Sigmoid colon (tissue), 7 donors: Measurements from ENCODE around the gene ZNF335. TPM values are rescaled to one million over a fixed set of nuclear protein-coding genes. Genes with fewer than 3 reads are reported as not detected.
A peak's percentile ranks its signal among the peaks of the same experiment; 100 is the strongest.

Experiments used
- DNase-seq: peaks from one replicate; pipeline ENCODE4 v3.0.0-alpha.2; 2019
- H3K27ac ChIP-seq, 4 donors: fragments of 200-600 bp; sonication (generic); one replicate each; pipeline ENCODE4 v1.5.1; 2016 to 2019; ENCODE audit warnings: mild to moderate bottlenecking in 1 of 4
- H3K27me3 ChIP-seq, 3 donors: fragments of 200-600 bp; sonication (generic); one replicate each; pipeline ENCODE4 v1.5.1; 2019; ENCODE audit warnings: mild to moderate bottlenecking in 1 of 3
- H3K36me3 ChIP-seq, 4 donors: fragments of 200-600 bp; sonication (generic); one replicate each; pipeline ENCODE4 v1.5.1; 2016 to 2019
- H3K4me1 ChIP-seq, 4 donors: fragments of 200-600 bp; sonication (generic); one replicate each; pipeline ENCODE4 v1.5.1; 2017 to 2019
- H3K4me3 ChIP-seq, 4 donors: fragments of 200-600 bp; sonication (generic); one replicate each; pipeline ENCODE4 v1.5.1; 2017 to 2019; ENCODE audit warnings: mild to moderate bottlenecking in 2 of 4, moderate library complexity in 1 of 4
- H3K9me3 ChIP-seq, 4 donors: fragments of 200-600 bp in 3 of 4; sonication (generic) in 3 of 4; one replicate each; pipeline versions ENCODE4 v1.5.1 to v1.6.1; 2013 to 2019
- CTCF ChIP-seq, 4 experiments: fragments of 450-650 bp in 3 of 4; fragments of 200-600 bp in 1 of 4; IDR thresholded peaks; one replicate each; pipeline ENCODE4 v1.5.1; 2016 to 2019; ENCODE audit warnings: antibody characterized with exemption in 4 of 4, mild to moderate bottlenecking in 3 of 4, moderate library complexity in 2 of 4
- EP300 ChIP-seq, 4 donors: sonication (generic); formaldehyde crosslinking; IDR thresholded peaks; one replicate each; pipeline ENCODE4 v1.6.1; 2017; ENCODE audit warnings: antibody characterized with exemption in 4 of 4
- POLR2A ChIP-seq, 2 donors: fragments of 450-650 bp; IDR thresholded peaks; one replicate each; pipeline ENCODE4 v1.6.1; 2016; ENCODE audit warnings: antibody characterized with exemption in 2 of 2, mild to moderate bottlenecking in 2 of 2, moderate library complexity in 2 of 2
- POLR2AphosphoS5 ChIP-seq, 4 donors: sonication (generic); formaldehyde crosslinking; IDR thresholded peaks; one replicate each; pipeline ENCODE4 v1.6.1; 2017; ENCODE audit warnings: antibody characterized with exemption in 4 of 4
- WGBS, 2 donors: extraction: QIAGEN DNeasy Blood & Tissue Kit; methylation state at CpG; one replicate each; pipeline ENCODE4 v1.1.7; 2013; 5-methylcytosine and 5-hydroxymethylcytosine counted together
- intact Hi-C: fragments of 100-400 bp; cut with DNase I; formaldehyde crosslinking; loops from one replicate; pipeline ENCODE4 v1.15.1; 2023
- polyA plus RNA-seq, 3 donors: library from polyadenylated mRNA; stranded (reverse); fragments of 200-250 nt; gene quantifications; one replicate each; pipeline ENCODE4 v1.2.3, GENCODE V29; 2013
- total RNA-seq, 4 donors: library from RNA; depleted of rRNA; stranded (reverse); fragments of >200 nt; gene quantifications; one replicate each; pipeline ENCODE4 v1.1.0, GENCODE V29; 2016
- donor health status: healthy with polysubstance abuse.
- donor health status: Bipolar disorder and iron deficiency.
- donor health status: healthy.

ZNF335 gene
- total and polyA plus RNA-seq, 7 donors: 5.4 to 24.4 (median 12.5) TPM

- Histone ChIP-seq H3K36me3 (no peaks in the 10 kb centered on the region), H3K4me3 (no peak overlapping the region), H3K27ac (no peak overlapping the region), H3K27me3 (no peaks in the 10 kb centered on the region), H3K4me1 (peaks cover 0 to 16% (median 14%) of the 10 kb centered on the region in 4 donors), H3K9me3 (no peaks in the 10 kb centered on the region)
- intact Hi-C loops: no loop called here
- no peak for TF ChIP-seq POLR2A (IDR thresholded peaks at IDR 0.05)
- DNase-seq: no peak
- 50 to 79% methylated on average over 14 of the region's 14 CpGs for WGBS, 2 donors
These were observed 44.7 kb downstream of the ZNF335 start for GRCh38 chr20:45927071-45927878.

- H3K4me1 ChIP-seq: peaks cover 0 to 16% (median 14%) of the 10 kb centered on the region in 4 donors
- no peak for DNase-seq
- WGBS, 2 donors: 76 to 88% methylated on average over 2 of the region's 2 CpGs
- no peak overlapping the region for H3K4me3 ChIP-seq
- no peaks in the 10 kb centered on the region for H3K9me3 ChIP-seq
- H3K27ac ChIP-seq: no peak overlapping the region
- no peaks in the 10 kb centered on the region for H3K27me3 ChIP-seq
- TF ChIP-seq EP300 (IDR thresholded peaks at IDR 0.05) (no peak), CTCF (IDR thresholded peaks at IDR 0.05) (no peak), POLR2AphosphoS5 (IDR thresholded peaks at IDR 0.05) (no peak), POLR2A (IDR thresholded peaks at IDR 0.05) (no peak)
- no peaks in the 10 kb centered on the region for H3K36me3 ChIP-seq
- intact Hi-C loops: no loop called here
These were observed 45.3 kb downstream of the ZNF335 start for GRCh38 chr20:45926731-45927070.

GRCh38 chr20:45925821-45926506 is 46.0 kb downstream of the ZNF335 start:
- H3K27ac ChIP-seq: peak overlapping the region in 1 of 4 donors; percentile 71

GRCh38 chr20:45924391-45925261 is 47.4 kb downstream of the ZNF335 start:
- Histone ChIP-seq H3K27me3 (no peaks in the 10 kb centered on the region), H3K36me3 (no peaks in the 10 kb centered on the region), H3K4me3 (no peak overlapping the region), H3K4me1 (peaks cover 0 to 23% (median 21%) of the 10 kb centered on the region in 4 donors), H3K27ac (peak overlapping the region; percentile 43 to 71 (median 58)), H3K9me3 (no peaks in the 10 kb centered on the region)
- 47 to 59% methylated on average over 21 of the region's 21 CpGs for WGBS, 2 donors
- peak; percentile 80 for DNase-seq
- intact Hi-C loops: no loop called here
- TF ChIP-seq POLR2A (IDR thresholded peaks at IDR 0.05): no peak
- TF ChIP-seq POLR2AphosphoS5 (IDR thresholded peaks at IDR 0.05): peak in 1 of 4 donors; percentile 25

More at GRCh38 chr20:45925821-45926506, 46.0 kb downstream of the ZNF335 start:
- H3K36me3 ChIP-seq: no peaks in the 10 kb centered on the region
- intact Hi-C loops: no loop called here
- DNase-seq: no peak
- H3K4me3 ChIP-seq: no peak overlapping the region
- no peaks in the 10 kb centered on the region for H3K27me3 ChIP-seq
- 60 to 74% methylated on average over 9 of the region's 9 CpGs for WGBS, 2 donors
- TF ChIP-seq EP300 (IDR thresholded peaks at IDR 0.05) (no peak), CTCF (IDR thresholded peaks at IDR 0.05) (no peak), POLR2AphosphoS5 (IDR thresholded peaks at IDR 0.05) (no peak), POLR2A (IDR thresholded peaks at IDR 0.05) (no peak)
- no peaks in the 10 kb centered on the region for H3K9me3 ChIP-seq
- H3K4me1 ChIP-seq: peaks cover 0 to 16% (median 14%) of the 10 kb centered on the region in 4 donors

GRCh38 chr20:45921337-45922189 is 50.4 kb downstream of the ZNF335 start:
- TF ChIP-seq CTCF (IDR thresholded peaks at IDR 0.05) (no peak), EP300 (IDR thresholded peaks at IDR 0.05) (no peak), POLR2AphosphoS5 (IDR thresholded peaks at IDR 0.05) (no peak), POLR2A (IDR thresholded peaks at IDR 0.05) (no peak)
- DNase-seq: no peak
- Histone ChIP-seq H3K9me3 (no peaks in the 10 kb centered on the region), H3K4me3 (no peak overlapping the region), H3K36me3 (no peaks in the 10 kb centered on the region), H3K4me1 (peaks cover 0 to 35% (median 26%) of the 10 kb centered on the region in 4 donors), H3K27me3 (no peaks in the 10 kb centered on the region), H3K27ac (no peak overlapping the region)
- intact Hi-C loops: no loop called here
- 68 to 85% methylated on average over 11 of the region's 11 CpGs for WGBS, 2 donors
